OCI-LY7 (cell line): Measurements from ENCODE around the gene TBC1D24.
A peak's percentile ranks its signal among the peaks of the same experiment; 100 is the strongest.

ENCODE experiments used
- EZH2phosphoT487 ChIP-seq: fragments of 200-600 bp; sonication (generic); IDR thresholded peaks from 2 replicates; pipeline ENCODE4 v1.6.1; 2018; ENCODE audit warnings: low read depth, borderline replicate concordance, mild to moderate bottlenecking, mixed run types, antibody characterized with exemption, low read length, moderate library complexity, mixed read lengths
- TF ChIP-seq, protein P1 (sequence below): fragments of 200-600 bp; sonication (generic); conservative IDR thresholded peaks from 2 replicates; pipeline ENCODE4 v1.5.1; 2014; ENCODE audit warnings: mild to moderate bottlenecking, antibody characterized with exemption, low read length, moderate library complexity, mixed read lengths

DNA sequence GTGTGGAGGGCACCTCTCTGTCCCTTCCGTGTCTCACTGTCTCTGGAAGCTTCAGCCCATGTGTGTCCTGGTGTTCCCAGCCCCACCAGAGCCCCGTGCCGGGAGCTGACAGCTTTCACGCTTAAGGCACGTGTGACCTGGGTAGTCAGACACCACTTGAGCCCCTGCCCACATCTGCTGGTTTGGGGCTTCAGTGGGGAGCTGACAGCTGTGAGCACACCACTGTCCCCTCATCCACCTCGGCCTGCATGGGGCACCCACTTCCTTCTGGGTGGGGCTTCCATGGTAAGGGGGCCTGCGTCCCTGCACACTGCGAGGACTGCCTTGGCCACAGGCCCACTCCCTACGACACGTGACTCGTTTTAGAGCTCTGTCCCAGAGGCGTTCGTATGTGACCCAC, 17.7 kb upstream of the TBC1D24 start:
- TF ChIP-seq, protein P1, sequence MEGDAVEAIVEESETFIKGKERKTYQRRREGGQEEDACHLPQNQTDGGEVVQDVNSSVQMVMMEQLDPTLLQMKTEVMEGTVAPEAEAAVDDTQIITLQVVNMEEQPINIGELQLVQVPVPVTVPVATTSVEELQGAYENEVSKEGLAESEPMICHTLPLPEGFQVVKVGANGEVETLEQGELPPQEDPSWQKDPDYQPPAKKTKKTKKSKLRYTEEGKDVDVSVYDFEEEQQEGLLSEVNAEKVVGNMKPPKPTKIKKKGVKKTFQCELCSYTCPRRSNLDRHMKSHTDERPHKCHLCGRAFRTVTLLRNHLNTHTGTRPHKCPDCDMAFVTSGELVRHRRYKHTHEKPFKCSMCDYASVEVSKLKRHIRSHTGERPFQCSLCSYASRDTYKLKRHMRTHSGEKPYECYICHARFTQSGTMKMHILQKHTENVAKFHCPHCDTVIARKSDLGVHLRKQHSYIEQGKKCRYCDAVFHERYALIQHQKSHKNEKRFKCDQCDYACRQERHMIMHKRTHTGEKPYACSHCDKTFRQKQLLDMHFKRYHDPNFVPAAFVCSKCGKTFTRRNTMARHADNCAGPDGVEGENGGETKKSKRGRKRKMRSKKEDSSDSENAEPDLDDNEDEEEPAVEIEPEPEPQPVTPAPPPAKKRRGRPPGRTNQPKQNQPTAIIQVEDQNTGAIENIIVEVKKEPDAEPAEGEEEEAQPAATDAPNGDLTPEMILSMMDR: 0 out of 2 replicates have a peak, but pooled peaks have one; percentile 13
- TF ChIP-seq EZH2phosphoT487: no peak
